ENCODE results near the gene KLHL36. TPM values are rescaled to one million over a fixed set of nuclear protein-coding genes. Genes with fewer than 3 reads are reported as not detected.
A peak's percentile ranks its signal among the peaks of the same experiment; 100 is the strongest.

The KLHL36 gene
- total RNA-seq, 1 experiment from 2014 or later = 36.7 TPM

- Histone ChIP-seq H4K5ac (ENCODE audit: insufficient read length, low read depth, low read length) (no peak overlapping the region), H2BK12ac (ENCODE audit: insufficient read length, low read depth, low read length) (no peak overlapping the region), H3K4me2 (ENCODE audit: insufficient read depth, insufficient read length, low read length) (no peak overlapping the region), H3T11ph (ENCODE audit: low read length) (no peak overlapping the region), H3K4me1 (ENCODE audit: insufficient read depth, low read length) (no peaks in the 10 kb centered on the region; the same call in 1 of the 2 replicates), H4K91ac (ENCODE audit: insufficient read length, low read depth, low read length) (no peak overlapping the region), H3K56ac (ENCODE audit: insufficient read length, low read depth, low read length) (no peak overlapping the region), H3K27ac (ENCODE audit: insufficient read length, low read depth, low read length) (no peak overlapping the region), H2BK120ac (ENCODE audit: low read depth, low read length, poor library complexity, severe bottlenecking) (no peak overlapping the region), H3K14ac (ENCODE audit: insufficient read depth, low read length) (no peak overlapping the region), H3K4ac (ENCODE audit: low read depth, low read length) (no peak overlapping the region), H3K79me1 (ENCODE audit: insufficient read depth, low read depth, low read length, poor library complexity, severe bottlenecking) (no peaks in the 10 kb centered on the region), H2BK15ac (ENCODE audit: low read depth, low read length) (no peak overlapping the region), H3K18ac (ENCODE audit: insufficient read length, low read depth, low read length) (no peak overlapping the region), H3K23me2 (ENCODE audit: insufficient read length, low read depth, low read length, poor library complexity, severe bottlenecking) (no peaks in the 10 kb centered on the region), H4K20me1 (ENCODE audit: control insufficient read depth, insufficient read depth, insufficient read length) (no peaks in the 10 kb centered on the region), H2AFZ (ENCODE audit: low read length) (no peak overlapping the region), H3K9me3 (ENCODE audit: control insufficient read depth, low read depth, low read length) (no peaks in the 10 kb centered on the region), H2AK5ac (ENCODE audit: insufficient read length, low read length) (no peak overlapping the region), H3K79me2 (ENCODE audit: insufficient read depth, low read length) (no peaks in the 10 kb centered on the region), H3K27me3 (ENCODE audit: insufficient read depth, low read length) (no peaks in the 10 kb centered on the region), H3K23ac (ENCODE audit: insufficient read length, low read depth, low read length) (no peak overlapping the region), H3K9ac (ENCODE audit: extremely low read depth, insufficient read length, low read length) (no peak overlapping the region), H2BK5ac (ENCODE audit: insufficient read length, low read length) (no peak overlapping the region), H4K8ac (replicated peaks; ENCODE audit: insufficient read length, low read depth, low read length) (no peak overlapping the region), H2BK20ac (ENCODE audit: low read depth, low read length, poor library complexity, severe bottlenecking) (no peak overlapping the region)
- no peak for DNase-seq
- Mint-ChIP-seq H3K27ac (0 out of 7 replicates have a peak overlapping the region, but pooled peaks of 1 of the 3 experiments have one; percentile 14), H3K36me3 (ENCODE audit: insufficient read depth in 1 of 3, low read depth in 3 of 3) (no peaks in the 10 kb centered on the region), H3K9me3 (no peaks in the 10 kb centered on the region), H3K4me1 (peaks cover 9 to 12% of the 10 kb centered on the region in 2 experiments), H3K27me3 (ENCODE audit: low read depth) (no peaks in the 10 kb centered on the region; the same call in 1 of the 2 replicates), H3K4me3 (no peak overlapping the region)
- TF ChIP-seq CTCF (conservative IDR thresholded peaks at IDR 0.05) = no peak
- WGBS (ENCODE audit: extremely low coverage, insufficient read length, low lambda C conversion rate) = no CpG with 5 or more reads among the region's 7 CpGs
Measured at GRCh38 chr16:84628226-84628731, 20.0 kb upstream of the KLHL36 start.
